NCI-H510A treated with DMSO at 0.1 percent for 48 hours (cell line): ENCODE data around the gene TRABD.
"Not testable (repeated sequence)": the region's sequence is repeated elsewhere in the genome, so short reads cannot be mapped to it uniquely, and the experiment has no call there.

Experiments
- DNase-seq: peaks from one replicate; lab custom pipeline; 2025; lab: John Stamatoyannopoulos, UW

The TRABD gene

GRCh38 chr22:50201191-50202129 lies 15.7 kb downstream of the TRABD start:
- no peak for DNase-seq

DNA sequence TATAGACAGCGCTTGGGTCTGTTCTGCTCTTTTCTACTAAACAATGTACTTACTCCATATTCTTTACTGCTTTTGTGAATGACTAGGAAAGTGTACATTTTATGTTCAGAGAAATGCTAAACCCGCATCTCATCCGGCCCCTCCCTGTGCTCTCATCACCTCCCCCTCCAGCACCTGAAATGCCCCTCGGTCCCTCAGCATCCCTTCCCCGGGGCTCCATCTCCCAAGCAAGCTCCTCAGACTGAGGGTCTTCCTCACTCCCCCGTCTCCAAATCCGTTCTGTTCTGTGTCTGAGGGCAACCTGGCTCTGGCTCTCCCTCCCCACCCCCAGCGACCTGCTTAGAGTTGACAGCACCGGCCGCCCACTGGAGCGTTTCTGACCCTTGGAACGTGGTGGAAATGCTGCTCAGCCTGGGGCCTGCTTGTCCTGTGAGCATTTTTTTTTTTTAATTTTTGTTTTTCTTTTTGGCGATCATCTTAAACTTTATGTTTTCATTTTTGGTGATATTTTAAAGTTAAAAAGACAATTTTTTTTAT lies 16.5 kb downstream of the TRABD start:
- DNase-seq: no peak

DNA sequence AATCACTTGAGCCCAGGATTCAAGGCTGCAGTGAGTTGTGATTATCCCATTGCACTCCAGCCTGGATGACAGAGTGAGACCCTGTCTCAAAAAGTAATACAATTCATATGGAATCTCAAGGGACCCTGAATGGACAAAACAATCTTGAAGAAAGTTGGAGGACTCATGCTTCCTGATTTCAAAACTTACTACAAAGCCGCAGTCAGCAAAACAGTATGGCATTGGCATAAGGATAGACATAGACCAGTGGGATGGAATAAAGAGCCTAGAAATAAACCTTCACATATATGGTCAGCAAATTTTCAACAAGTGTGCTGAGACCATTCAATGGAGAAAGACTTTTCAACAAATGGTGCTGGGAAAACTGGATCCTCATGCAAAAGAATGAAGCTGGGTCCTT lies 17.6 kb downstream of the TRABD start:
- DNase-seq: no peak

DNA sequence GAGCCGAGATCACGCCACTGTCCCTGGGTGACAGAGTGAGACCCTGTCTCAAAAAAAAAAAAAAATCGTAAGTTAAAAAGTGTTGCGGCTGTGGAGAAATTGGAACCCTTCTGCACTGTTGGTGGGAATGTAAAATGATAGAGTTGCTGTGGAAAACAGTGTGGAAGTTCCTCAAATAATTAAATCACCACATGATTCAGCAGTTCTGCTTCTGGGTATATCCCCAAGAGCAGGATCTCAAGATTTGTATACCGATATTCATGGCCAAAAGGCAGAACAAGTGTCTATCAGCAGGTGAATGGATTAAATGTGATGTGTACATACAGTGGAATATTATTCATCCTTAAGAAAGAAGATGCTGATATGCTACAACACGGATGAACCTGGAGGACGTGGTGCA lies 18.9 kb downstream of the TRABD start:
- no peak for DNase-seq

DNA sequence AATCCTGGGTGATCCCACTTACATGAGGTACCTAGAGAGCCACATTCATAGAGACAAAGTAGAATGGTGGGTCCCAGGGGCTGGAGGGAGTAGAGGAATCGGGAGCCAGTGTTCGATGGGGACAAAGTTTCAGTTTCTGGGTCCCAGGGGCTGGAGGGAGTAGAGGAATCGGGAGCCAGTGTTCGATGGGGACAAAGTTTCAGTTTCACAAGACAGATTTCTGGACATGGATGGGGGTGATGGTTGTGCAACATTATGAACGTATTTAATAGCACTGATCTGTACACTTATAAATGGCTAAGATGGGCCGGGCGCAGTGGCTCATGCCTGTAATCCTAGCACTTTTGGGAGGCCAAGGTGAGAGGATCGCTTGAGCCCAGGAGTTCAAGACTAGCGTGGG lies 19.3 kb downstream of the TRABD start:
- not testable (repeated sequence) for DNase-seq

- no peak for DNase-seq
Measured at GRCh38 chr22:50205781-50206569, 20.3 kb downstream of the TRABD start.

DNA sequence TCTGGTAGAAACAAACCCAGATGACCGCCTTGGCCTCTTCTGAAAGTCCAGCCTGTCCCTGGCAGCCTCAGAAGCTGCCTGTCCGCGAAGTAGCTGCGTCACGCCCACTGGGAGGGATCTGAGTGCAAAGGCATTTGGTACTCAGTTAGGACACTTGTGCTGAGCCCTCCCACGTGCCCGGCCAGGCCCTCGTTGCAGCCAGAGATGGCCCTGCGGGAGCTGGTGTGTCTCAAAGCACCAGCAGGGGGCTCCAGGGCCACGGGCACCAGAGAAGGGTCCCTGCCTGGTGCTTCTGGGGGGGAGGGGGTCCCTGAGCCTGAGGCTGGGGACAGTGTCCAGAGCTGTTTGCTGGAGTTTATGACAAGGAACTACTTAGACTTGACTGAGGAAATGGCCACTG lies 20.9 kb downstream of the TRABD start:
- DNase-seq: no peak

- DNase-seq: no peak
Measured at GRCh38 chr22:50207383-50208140, 21.8 kb downstream of the TRABD start.

DNA sequence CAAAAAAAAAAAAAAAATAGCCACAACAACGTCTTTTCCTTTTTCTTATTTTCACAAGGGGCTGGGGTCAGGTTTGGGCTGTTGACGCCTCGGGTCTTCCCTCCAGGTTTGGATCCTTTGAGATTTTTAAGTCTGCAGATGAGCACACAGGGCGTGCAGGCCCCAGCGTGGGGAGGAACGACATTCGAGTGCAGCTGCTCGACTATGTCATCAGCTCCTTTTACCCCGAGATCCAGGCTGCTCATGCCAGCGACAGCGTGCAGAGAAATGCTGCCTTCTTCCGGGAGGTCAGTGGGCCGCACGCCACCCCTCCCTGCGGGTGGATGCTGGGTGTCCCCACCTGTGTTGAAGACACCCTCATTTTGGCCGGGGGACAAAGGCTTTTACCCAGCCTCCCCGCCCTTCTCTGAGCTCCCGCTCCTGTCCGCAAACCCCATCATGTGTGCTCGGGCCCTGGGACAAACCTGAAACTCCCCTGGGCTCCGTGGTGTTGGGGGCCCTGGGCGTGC lies 22.8 kb downstream of the TRABD start:
- no peak for DNase-seq

GRCh38 chr22:50208939-50209892 lies 23.5 kb downstream of the TRABD start:
- no peak for DNase-seq

DNA sequence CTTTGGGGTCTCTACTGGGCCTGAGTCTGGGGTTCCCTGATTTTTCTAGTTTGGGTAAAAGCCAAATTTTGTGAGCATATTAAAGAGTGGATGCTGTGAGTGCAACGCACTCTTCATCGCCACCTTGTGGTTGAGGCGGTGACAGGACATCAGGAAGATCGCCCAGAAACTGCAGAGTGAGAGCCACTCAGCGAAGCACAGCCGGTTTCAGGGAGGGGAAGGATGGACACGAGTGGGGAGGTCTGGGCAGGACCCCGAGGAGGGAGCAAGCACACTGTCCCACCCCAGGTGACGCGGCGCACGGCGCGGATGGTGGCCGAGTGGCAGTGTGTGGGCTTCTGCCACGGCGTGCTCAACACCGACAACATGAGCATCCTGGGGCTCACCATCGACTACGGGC lies 24.2 kb downstream of the TRABD start:
- peak; percentile 15 for DNase-seq

- DNase-seq: no peak
Measured at GRCh38 chr22:50210378-50211139, 24.8 kb downstream of the TRABD start.

DNA sequence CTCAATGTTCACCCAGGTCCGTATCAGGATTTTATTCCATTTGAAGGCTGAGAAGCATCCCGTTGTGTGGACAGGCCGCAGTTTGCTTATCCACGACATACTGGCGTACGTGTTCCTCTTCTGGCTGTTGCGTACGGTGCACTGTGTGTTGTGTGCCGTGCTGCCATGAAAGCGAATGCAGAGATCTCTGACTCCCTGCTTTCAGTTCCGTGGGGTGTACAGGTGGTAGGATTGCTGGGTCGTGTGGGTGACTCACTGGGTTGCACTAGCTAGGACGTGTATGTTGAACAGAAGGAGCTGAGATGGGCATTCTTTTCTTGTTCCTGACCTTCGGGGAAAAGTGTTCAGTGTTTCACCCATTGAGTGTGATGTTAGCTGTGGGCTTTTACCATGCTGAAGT lies 25.4 kb downstream of the TRABD start:
- no peak for DNase-seq

GRCh38 chr22:50213263-50213662 lies 27.6 kb downstream of the TRABD start:
- no peak for DNase-seq

DNA sequence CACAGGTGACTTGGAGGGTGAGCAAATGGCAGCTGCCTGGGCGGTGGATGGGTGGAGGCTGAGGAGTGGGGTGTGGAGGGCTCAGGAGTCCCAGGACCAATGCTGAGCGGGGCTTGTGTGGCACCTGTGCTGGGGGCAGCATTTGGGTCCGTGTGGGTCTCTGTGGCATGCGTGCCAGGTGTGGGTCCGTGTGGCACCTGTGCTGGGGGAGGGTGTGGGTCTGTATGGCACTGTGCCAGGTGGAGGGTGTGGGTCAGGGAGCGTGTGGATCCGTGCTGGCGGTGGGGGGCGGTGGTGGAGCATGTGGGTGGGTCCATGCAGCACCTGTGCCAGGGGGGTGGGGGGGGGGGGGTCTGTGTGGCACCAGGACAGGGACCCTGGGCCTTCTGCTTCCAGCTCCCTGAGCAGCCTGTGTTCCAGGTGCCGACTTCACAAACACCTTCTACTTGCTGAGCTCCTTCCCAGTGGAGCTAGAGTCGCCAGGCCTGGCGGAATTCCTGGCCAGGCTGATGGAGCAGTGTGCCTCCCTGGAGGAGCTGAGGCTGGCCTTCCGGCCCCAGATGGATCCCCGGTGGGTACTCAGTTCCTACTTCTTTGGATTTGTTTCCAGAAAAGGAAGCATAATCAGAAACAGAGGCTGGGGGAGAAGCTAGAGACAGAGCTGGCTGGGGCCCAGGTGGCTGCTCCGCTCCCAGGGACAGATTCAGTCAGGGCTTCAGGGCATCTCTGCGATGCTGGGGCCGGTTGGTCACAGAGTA lies 29.8 kb downstream of the TRABD start:
- DNase-seq: no peak

DNA sequence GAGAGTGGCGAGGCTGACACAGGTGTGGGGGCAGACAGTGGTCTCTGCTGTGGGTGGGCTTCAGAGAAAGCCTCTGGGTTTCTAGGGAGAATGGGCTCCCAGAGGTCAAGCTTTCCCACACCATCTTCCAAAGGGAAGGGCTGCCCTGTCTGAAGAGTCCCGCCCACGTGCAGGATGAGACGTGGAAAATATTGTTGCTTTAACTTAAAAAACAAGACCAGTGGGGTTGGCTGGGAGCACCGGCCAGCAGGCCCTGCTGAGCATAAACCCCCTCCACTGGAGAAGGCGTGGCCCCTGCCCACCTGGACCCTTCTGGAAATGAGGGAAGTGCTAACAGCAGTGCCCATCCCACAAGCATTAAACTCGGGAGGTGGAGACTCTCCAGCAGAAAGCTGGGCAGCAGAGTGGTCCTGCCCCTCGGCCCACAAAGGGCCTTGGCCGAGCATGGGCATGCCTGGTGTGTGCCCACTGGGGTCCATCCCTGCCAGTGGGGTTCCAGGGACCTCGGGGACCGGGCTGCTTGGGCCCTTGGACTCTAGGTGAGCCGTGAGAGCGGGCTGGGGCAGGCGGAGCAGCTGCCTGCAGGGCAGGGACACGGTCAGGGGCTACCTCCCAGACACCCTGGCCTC lies 30.5 kb downstream of the TRABD start:
- DNase-seq: no peak

GRCh38 chr22:50216684-50217520 lies 31.2 kb downstream of the TRABD start:
- no peak for DNase-seq
